Head of caudate nucleus (tissue), 42 donors: Measurements from ENCODE around the gene SOST.

Experiments
- DNase-seq, 42 donors: peaks; one replicate each; pipeline versions ENCODE4 v3.0.0 to v3.0.0-alpha.2; 2020 to 2021; ENCODE audit warnings: mixed read lengths in 7 of 42
- intact Hi-C: fragments of 100-400 bp; cut with DNase I; formaldehyde crosslinking; loops from one replicate; pipeline ENCODE4 v1.15.0; 2022

Gene SOST

GRCh38 chr17:43718544-43718943 lies 40.0 kb downstream of the SOST start:
- intact Hi-C loops, result no loop called here
- no peak for DNase-seq

- DNase-seq, result no peak
- intact Hi-C loops, result no loop called here
Measured at GRCh38 chr17:43717913-43718312, 40.7 kb downstream of the SOST start.

- intact Hi-C loops, result no loop called here
- DNase-seq, result no peak
Measured at GRCh38 chr17:43714465-43715149, 44.0 kb downstream of the SOST start.

- intact Hi-C loops, result no loop called here
Measured at GRCh38 chr17:43713494-43714162, 45.0 kb downstream of the SOST start.

GRCh38 chr17:43712397-43712796 lies 46.2 kb downstream of the SOST start:
- intact Hi-C loops, result no loop called here

More at GRCh38 chr17:43713494-43714162, 45.0 kb downstream of the SOST start:
- peak in 39 of 42 donors; percentile 14 to 75 (median 40) for DNase-seq

GRCh38 chr17:43710101-43710500 lies 48.5 kb downstream of the SOST start:
- no peak for DNase-seq

More at GRCh38 chr17:43712397-43712796, 46.2 kb downstream of the SOST start:
- no peak for DNase-seq

GRCh38 chr17:43709210-43709609 lies 49.4 kb downstream of the SOST start:
- intact Hi-C loops, result no loop called here

More at GRCh38 chr17:43710101-43710500, 48.5 kb downstream of the SOST start:
- intact Hi-C loops, result no loop called here

DNA sequence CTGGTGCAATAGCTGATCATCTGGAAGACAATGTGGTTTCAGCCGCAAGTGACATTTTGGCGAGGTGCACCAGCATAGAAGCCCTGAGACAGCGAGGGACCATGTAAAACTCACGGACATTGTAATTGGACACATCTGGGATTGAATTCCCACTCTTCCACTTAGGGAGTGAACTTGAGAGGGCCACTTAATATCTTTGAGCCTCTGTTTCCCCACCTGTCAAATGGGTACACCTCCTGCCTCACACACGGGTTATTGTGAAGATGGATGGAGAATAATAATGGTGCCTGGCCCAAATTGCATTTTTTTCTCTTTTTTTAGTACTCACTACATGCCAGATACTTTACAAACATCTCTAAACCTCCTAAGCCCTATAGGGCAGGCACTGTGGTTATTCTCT lies 51.4 kb downstream of the SOST start:
- DNase-seq, result no peak
- intact Hi-C loops, result no loop called here

More at GRCh38 chr17:43709210-43709609, 49.4 kb downstream of the SOST start:
- no peak for DNase-seq

DNA sequence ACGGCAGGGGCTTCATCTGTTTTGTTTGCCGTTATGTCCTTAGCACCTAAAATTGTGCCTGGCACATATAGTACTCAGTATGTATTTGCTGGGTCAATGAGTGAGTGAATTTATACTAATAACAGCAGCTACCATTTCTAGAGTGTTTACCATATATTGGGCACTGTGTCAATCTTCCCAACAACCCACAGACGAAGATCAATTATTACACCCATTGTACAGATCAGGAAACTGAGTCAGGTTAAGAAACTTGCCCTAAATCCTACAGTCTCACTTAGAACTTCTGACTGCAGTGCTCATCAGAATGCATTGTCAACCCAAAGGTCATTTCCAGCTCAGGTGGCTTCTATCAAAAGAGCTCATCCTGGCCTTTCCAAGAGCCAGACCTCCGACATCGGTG lies 52.4 kb downstream of the SOST start:
- DNase-seq, result no peak
- intact Hi-C loops, result no loop called here
